ENCODE data around the gene GLRX2.

The GLRX2 gene

GRCh38 chr1:193113258-193113991 is 8.2 kb upstream of the GLRX2 start:
- no peak for DNase-seq (ENCODE audit: low read depth in 2 of 2, low spot score in 1 of 2)

GRCh38 chr1:193111641-193112090 is 6.5 kb upstream of the GLRX2 start:
- no peak for DNase-seq (ENCODE audit: low read depth in 2 of 2, low spot score in 1 of 2)

- DNase-seq (ENCODE audit: low read depth in 2 of 2, low spot score in 1 of 2) = no peak
Observed at GRCh38 chr1:193110864-193111263, 5.7 kb upstream of the GLRX2 start.

- no peak for DNase-seq (ENCODE audit: low read depth in 2 of 2, low spot score in 1 of 2)
Observed at GRCh38 chr1:193110246-193110645, 5.0 kb upstream of the GLRX2 start.

- no peak for DNase-seq (ENCODE audit: low read depth in 2 of 2, low spot score in 1 of 2)
Observed at GRCh38 chr1:193109619-193110018, 4.4 kb upstream of the GLRX2 start.

- no peak for DNase-seq (ENCODE audit: low read depth in 2 of 2, low spot score in 1 of 2)
Observed at GRCh38 chr1:193108471-193108870, 3.3 kb upstream of the GLRX2 start.

- DNase-seq (ENCODE audit: low read depth in 2 of 2, low spot score in 1 of 2) = no peak
Observed at GRCh38 chr1:193105821-193106177, 585 bp upstream of the GLRX2 start.

GRCh38 chr1:193104502-193104906 is 710 bp downstream of the GLRX2 start:
- no peak for DNase-seq (ENCODE audit: low read depth in 2 of 2, low spot score in 1 of 2)

- DNase-seq (ENCODE audit: low read depth in 2 of 2, low spot score in 1 of 2) = no peak
Observed at GRCh38 chr1:193103759-193104501, 1.3 kb downstream of the GLRX2 start.

GRCh38 chr1:193102662-193103061 is 2.6 kb downstream of the GLRX2 start:
- no peak for DNase-seq (ENCODE audit: low read depth in 2 of 2, low spot score in 1 of 2)

GRCh38 chr1:193094112-193094511 is 11.1 kb downstream of the GLRX2 start:
- no peak for DNase-seq (ENCODE audit: low read depth in 2 of 2, low spot score in 1 of 2)

- DNase-seq (ENCODE audit: low read depth in 2 of 2, low spot score in 1 of 2) = no peak
Observed at GRCh38 chr1:193090865-193091264, 14.3 kb downstream of the GLRX2 start.

- DNase-seq (ENCODE audit: low read depth in 2 of 2, low spot score in 1 of 2) = no peak
Observed at GRCh38 chr1:193087893-193088292, 17.3 kb downstream of the GLRX2 start.

GRCh38 chr1:193086342-193086741 is 18.9 kb downstream of the GLRX2 start:
- no peak for DNase-seq (ENCODE audit: low read depth in 2 of 2, low spot score in 1 of 2)

GRCh38 chr1:193085263-193085662 is 20.0 kb downstream of the GLRX2 start:
- DNase-seq (ENCODE audit: low read depth in 2 of 2, low spot score in 1 of 2) = no peak

- no peak for DNase-seq (ENCODE audit: low read depth in 2 of 2, low spot score in 1 of 2)
Observed at GRCh38 chr1:193083365-193084088, 21.7 kb downstream of the GLRX2 start.

GRCh38 chr1:193079187-193079586 is 26.0 kb downstream of the GLRX2 start:
- no peak for DNase-seq (ENCODE audit: low read depth in 2 of 2, low spot score in 1 of 2)

- no peak for DNase-seq (ENCODE audit: low read depth in 2 of 2, low spot score in 1 of 2)
Observed at GRCh38 chr1:193077991-193078390, 27.2 kb downstream of the GLRX2 start.

GRCh38 chr1:193070942-193071341 is 34.3 kb downstream of the GLRX2 start:
- no peak for DNase-seq (ENCODE audit: low read depth in 2 of 2, low spot score in 1 of 2)

- no peak for DNase-seq (ENCODE audit: low read depth in 2 of 2, low spot score in 1 of 2)
Observed at GRCh38 chr1:193070386-193070753, 34.8 kb downstream of the GLRX2 start.

GRCh38 chr1:193069748-193070385 is 35.3 kb downstream of the GLRX2 start:
- no peak for DNase-seq (ENCODE audit: low read depth in 2 of 2, low spot score in 1 of 2)

GRCh38 chr1:193068013-193068412 is 37.2 kb downstream of the GLRX2 start:
- no peak for DNase-seq (ENCODE audit: low read depth in 2 of 2, low spot score in 1 of 2)

Data from stimulated activated CD8-positive, alpha-beta memory T cell treated with anti-CD3 and anti-CD28 coated beads, Interleukin-4, amount 100 ng/mL, for 1 hour (primary cell).